Subcutaneous abdominal adipose tissue (tissue), 5 donors: Measurements from ENCODE around the gene FKBP5.
"Not testable (repeated sequence)": the region's sequence is repeated elsewhere in the genome, so short reads cannot be mapped to it uniquely, and the experiment has no call there.

Experiments
- H3K27ac ChIP-seq: one replicate; pipeline ENCODE4 v1.7.0; 2013; ENCODE audit warnings: low read depth, mild to moderate bottlenecking, inconsistent platforms, low read length, moderate library complexity
- H3K27me3 ChIP-seq, 5 donors: one replicate each; pipeline ENCODE4 v1.7.0; 2013; ENCODE audit warnings: low read length in 5 of 5, inconsistent platforms in 1 of 5; ENCODE audit not compliant: control insufficient read depth in 5 of 5, insufficient read depth in 4 of 5
- H3K36me3 ChIP-seq, 5 donors: one replicate each; pipeline ENCODE4 v1.7.0; 2013; ENCODE audit warnings: low read length in 5 of 5; ENCODE audit not compliant: control insufficient read depth in 5 of 5, insufficient read depth in 5 of 5
- H3K4me1 ChIP-seq, 5 donors: one replicate each; pipeline ENCODE4 v1.7.0; 2013; ENCODE audit warnings: low read length in 5 of 5, mild to moderate bottlenecking in 3 of 5, moderate library complexity in 1 of 5; ENCODE audit not compliant: control insufficient read depth in 5 of 5, insufficient read depth in 5 of 5
- H3K4me3 ChIP-seq, 5 donors: one replicate each; pipeline ENCODE4 v1.7.0; 2013; ENCODE audit warnings: low read length in 5 of 5, low read depth in 1 of 5
- H3K9ac ChIP-seq, 5 donors: one replicate each; pipeline ENCODE4 v1.7.0; 2013; ENCODE audit warnings: low read length in 5 of 5, mild to moderate bottlenecking in 4 of 5, moderate library complexity in 3 of 5
- H3K9me3 ChIP-seq, 5 donors: one replicate each; pipeline ENCODE4 v1.7.0; 2013; ENCODE audit warnings: low read length in 5 of 5; ENCODE audit not compliant: control insufficient read depth in 5 of 5
- donor health status: healthy.
- donor health status: healthy.
- donor health status: healthy.
- donor health status: healthy.
- donor health status: healthy.

The FKBP5 gene

GRCh38 chr6:35713006-35713767 lies 24.5 kb upstream of the FKBP5 start:
- no peaks in the 10 kb centered on the region for H3K9me3 ChIP-seq
- no peak overlapping the region for H3K4me3 ChIP-seq
- H3K27ac ChIP-seq = no peak overlapping the region
- H3K9ac ChIP-seq = no peak overlapping the region
- H3K27me3 ChIP-seq = no peaks in the 10 kb centered on the region
- H3K36me3 ChIP-seq = no peaks in the 10 kb centered on the region
- H3K4me1 ChIP-seq = peaks cover 2 to 17% (median 5%) of the 10 kb centered on the region in 5 donors

- Histone ChIP-seq H3K4me1 (peaks cover 0 to 2% (median 0%) of the 10 kb centered on the region in 5 donors), H3K9ac (no peak overlapping the region), H3K27me3 (no peaks in the 10 kb centered on the region), H3K4me3 (no peak overlapping the region), H3K27ac (no peak overlapping the region), H3K9me3 (no peaks in the 10 kb centered on the region), H3K36me3 (no peaks in the 10 kb centered on the region)
These were observed 23.0 kb upstream of the FKBP5 start for GRCh38 chr6:35711731-35712130.

- H3K27ac ChIP-seq = no peak overlapping the region
- H3K27me3 ChIP-seq = no peaks in the 10 kb centered on the region
These were observed 21.6 kb upstream of the FKBP5 start for GRCh38 chr6:35710241-35710847.

GRCh38 chr6:35708585-35708984 lies 19.9 kb upstream of the FKBP5 start:
- H3K4me3 ChIP-seq = no peak overlapping the region
- no peak overlapping the region for H3K27ac ChIP-seq
- H3K9ac ChIP-seq = no peak overlapping the region
- H3K27me3 ChIP-seq = no peaks in the 10 kb centered on the region
- no peaks in the 10 kb centered on the region for H3K4me1 ChIP-seq
- no peaks in the 10 kb centered on the region for H3K36me3 ChIP-seq
- peaks cover 0 to 3% (median 2%) of the 10 kb centered on the region in 5 donors for H3K9me3 ChIP-seq

More at GRCh38 chr6:35710241-35710847, 21.6 kb upstream of the FKBP5 start:
- H3K9me3 ChIP-seq = no peaks in the 10 kb centered on the region
- no peak overlapping the region for H3K4me3 ChIP-seq
- H3K36me3 ChIP-seq = no peaks in the 10 kb centered on the region
- H3K9ac ChIP-seq = no peak overlapping the region
- H3K4me1 ChIP-seq = no peaks in the 10 kb centered on the region

GRCh38 chr6:35707714-35708407 lies 19.1 kb upstream of the FKBP5 start:
- H3K27ac ChIP-seq = no peak overlapping the region
- no peak overlapping the region for H3K4me3 ChIP-seq
- peaks cover 0 to 4% (median 4%) of the 10 kb centered on the region in 5 donors for H3K9me3 ChIP-seq
- H3K9ac ChIP-seq = no peak overlapping the region
- H3K27me3 ChIP-seq = no peaks in the 10 kb centered on the region
- H3K4me1 ChIP-seq = no peaks in the 10 kb centered on the region
- H3K36me3 ChIP-seq = no peaks in the 10 kb centered on the region

GRCh38 chr6:35706468-35706867 lies 17.8 kb upstream of the FKBP5 start:
- H3K9ac ChIP-seq = no peak overlapping the region
- no peaks in the 10 kb centered on the region for H3K4me1 ChIP-seq
- no peaks in the 10 kb centered on the region for H3K27me3 ChIP-seq
- H3K27ac ChIP-seq = no peak overlapping the region
- H3K36me3 ChIP-seq = no peaks in the 10 kb centered on the region
- H3K9me3 ChIP-seq = peaks cover 0 to 4% (median 4%) of the 10 kb centered on the region in 5 donors
- no peak overlapping the region for H3K4me3 ChIP-seq

- Histone ChIP-seq H3K27me3 (no peaks in the 10 kb centered on the region), H3K4me3 (no peak overlapping the region), H3K4me1 (peaks cover 0 to 3% (median 0%) of the 10 kb centered on the region in 5 donors), H3K27ac (no peak overlapping the region), H3K36me3 (no peaks in the 10 kb centered on the region), H3K9me3 (peaks cover 0 to 4% (median 4%) of the 10 kb centered on the region in 5 donors), H3K9ac (no peak overlapping the region)
These were observed 14.8 kb upstream of the FKBP5 start for GRCh38 chr6:35703554-35703953.

- H3K36me3 ChIP-seq = no peaks in the 10 kb centered on the region
- peaks cover 0 to 5% (median 0%) of the 10 kb centered on the region in 5 donors for H3K4me1 ChIP-seq
- H3K27me3 ChIP-seq = no peaks in the 10 kb centered on the region
- H3K4me3 ChIP-seq = no peak overlapping the region
- H3K9ac ChIP-seq = no peak overlapping the region
- H3K9me3 ChIP-seq = peaks cover 0 to 4% (median 4%) of the 10 kb centered on the region in 5 donors
- H3K27ac ChIP-seq = no peak overlapping the region
These were observed 10.1 kb upstream of the FKBP5 start for GRCh38 chr6:35698858-35699257.

GRCh38 chr6:35698430-35698829 lies 9.7 kb upstream of the FKBP5 start:
- not testable (repeated sequence) for H3K4me3 ChIP-seq, H3K27me3 ChIP-seq, H3K36me3 ChIP-seq, H3K9ac ChIP-seq, H3K9me3 ChIP-seq, H3K27ac ChIP-seq, H3K4me1 ChIP-seq

- H3K27ac ChIP-seq = no peak overlapping the region
These were observed 5.7 kb upstream of the FKBP5 start for GRCh38 chr6:35694462-35694861.

More at GRCh38 chr6:35694462-35694861, 5.7 kb upstream of the FKBP5 start:
- H3K4me1 ChIP-seq = peaks cover 2 to 18% (median 14%) of the 10 kb centered on the region in 5 donors
- H3K4me3 ChIP-seq = no peak overlapping the region
- H3K9me3 ChIP-seq = no peaks in the 10 kb centered on the region
- no peaks in the 10 kb centered on the region for H3K36me3 ChIP-seq
- H3K27me3 ChIP-seq = no peaks in the 10 kb centered on the region
- no peak overlapping the region for H3K9ac ChIP-seq
